PFSK-1 (cell line): ENCODE data around the gene ACER2.

Source experiments
- FOXP2 ChIP-seq: optimal IDR thresholded peaks from 2 replicates; pipeline ENCODE3; 2011; ENCODE audit warnings: borderline replicate concordance, control low read depth, inconsistent platforms; ENCODE audit not compliant: insufficient read depth; ENCODE audit errors: extremely low read length, extremely low read depth
- POLR2AphosphoS5 ChIP-seq: IDR thresholded peaks from 2 replicates; pipeline ENCODE4 v1.6.1; 2012; ENCODE audit warnings: low read depth, mild to moderate bottlenecking, control low read depth, low read length, moderate library complexity
- SIN3A ChIP-seq: IDR thresholded peaks from 2 replicates; pipeline ENCODE4 v1.6.1; 2012; ENCODE audit warnings: mild to moderate bottlenecking, low read length, moderate library complexity, borderline replicate concordance; ENCODE audit not compliant: insufficient read depth
- TAF1 ChIP-seq: IDR thresholded peaks from 2 replicates; pipeline ENCODE4 v1.6.1; 2012; ENCODE audit warnings: low read length, control low read depth, borderline replicate concordance; ENCODE audit not compliant: insufficient read depth
- TF ChIP-seq, protein P1 (sequence below), 2 experiments: IDR thresholded peaks; 2 replicates each; pipeline versions ENCODE4 v1.6.1 to v1.8.0; 2011 to 2012; ENCODE audit warnings: low read depth in 2 of 2, low read length in 2 of 2, control low read depth in 1 of 2, inconsistent platforms in 1 of 2, mild to moderate bottlenecking in 1 of 2, moderate library complexity in 1 of 2; ENCODE audit not compliant: insufficient read depth in 1 of 2

DNA sequence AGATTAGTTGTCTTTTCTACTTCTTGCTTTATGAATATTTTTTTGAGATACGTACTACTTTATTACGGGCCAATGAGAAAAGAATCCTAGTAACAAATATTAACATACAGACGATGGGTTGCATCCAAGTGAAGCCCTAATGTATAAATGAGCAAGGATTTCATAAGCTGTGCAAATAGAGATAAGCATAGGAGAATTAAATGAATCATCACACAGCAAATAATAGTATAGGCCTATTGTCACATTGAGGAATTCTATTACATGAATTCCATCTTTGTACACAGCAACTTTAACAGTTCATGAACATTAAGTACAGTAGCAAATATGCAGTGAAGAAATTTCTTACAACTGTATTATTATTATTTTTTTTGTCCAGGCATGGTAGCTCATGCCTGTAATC is 78.0 kb downstream of the ACER2 start:
- TF ChIP-seq, protein P1, sequence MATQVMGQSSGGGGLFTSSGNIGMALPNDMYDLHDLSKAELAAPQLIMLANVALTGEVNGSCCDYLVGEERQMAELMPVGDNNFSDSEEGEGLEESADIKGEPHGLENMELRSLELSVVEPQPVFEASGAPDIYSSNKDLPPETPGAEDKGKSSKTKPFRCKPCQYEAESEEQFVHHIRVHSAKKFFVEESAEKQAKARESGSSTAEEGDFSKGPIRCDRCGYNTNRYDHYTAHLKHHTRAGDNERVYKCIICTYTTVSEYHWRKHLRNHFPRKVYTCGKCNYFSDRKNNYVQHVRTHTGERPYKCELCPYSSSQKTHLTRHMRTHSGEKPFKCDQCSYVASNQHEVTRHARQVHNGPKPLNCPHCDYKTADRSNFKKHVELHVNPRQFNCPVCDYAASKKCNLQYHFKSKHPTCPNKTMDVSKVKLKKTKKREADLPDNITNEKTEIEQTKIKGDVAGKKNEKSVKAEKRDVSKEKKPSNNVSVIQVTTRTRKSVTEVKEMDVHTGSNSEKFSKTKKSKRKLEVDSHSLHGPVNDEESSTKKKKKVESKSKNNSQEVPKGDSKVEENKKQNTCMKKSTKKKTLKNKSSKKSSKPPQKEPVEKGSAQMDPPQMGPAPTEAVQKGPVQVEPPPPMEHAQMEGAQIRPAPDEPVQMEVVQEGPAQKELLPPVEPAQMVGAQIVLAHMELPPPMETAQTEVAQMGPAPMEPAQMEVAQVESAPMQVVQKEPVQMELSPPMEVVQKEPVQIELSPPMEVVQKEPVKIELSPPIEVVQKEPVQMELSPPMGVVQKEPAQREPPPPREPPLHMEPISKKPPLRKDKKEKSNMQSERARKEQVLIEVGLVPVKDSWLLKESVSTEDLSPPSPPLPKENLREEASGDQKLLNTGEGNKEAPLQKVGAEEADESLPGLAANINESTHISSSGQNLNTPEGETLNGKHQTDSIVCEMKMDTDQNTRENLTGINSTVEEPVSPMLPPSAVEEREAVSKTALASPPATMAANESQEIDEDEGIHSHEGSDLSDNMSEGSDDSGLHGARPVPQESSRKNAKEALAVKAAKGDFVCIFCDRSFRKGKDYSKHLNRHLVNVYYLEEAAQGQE (IDR thresholded peaks at IDR 0.05; ENCODE audit: insufficient read depth in 1 of 2, low read depth in 2 of 2, low read length in 2 of 2), result no peak
- TF ChIP-seq SIN3A (no peak), POLR2AphosphoS5 (no peak), TAF1 (no peak), FOXP2 (no peak)
